HFFc6 (cell line): ENCODE measurements around the gene NKD1. TPM values are rescaled to one million over a fixed set of nuclear protein-coding genes. Genes with fewer than 3 reads are reported as not detected.

Experiments used
- DNase-seq: peaks from one replicate; pipeline ENCODE4 v3.0.0-alpha.2; 2018
- H3K27ac Mint-ChIP-seq: 2 replicates; pipeline ENCODE4 v1.8.0; 2020; ENCODE audit warnings: mild to moderate bottlenecking, mixed read lengths
- H3K27me3 Mint-ChIP-seq: 2 replicates; pipeline ENCODE4 v1.8.0; 2021; ENCODE audit warnings: mild to moderate bottlenecking, moderate library complexity, mixed read lengths; ENCODE audit not compliant: insufficient read depth
- H3K36me3 Mint-ChIP-seq: 2 replicates; pipeline ENCODE4 v1.8.0; 2021; ENCODE audit warnings: low read depth, mixed read lengths
- H3K4me1 Mint-ChIP-seq: 2 replicates; pipeline ENCODE4 v1.8.0; 2020; ENCODE audit warnings: low read depth, mixed read lengths
- H3K4me3 Mint-ChIP-seq: 2 replicates; pipeline ENCODE4 v1.8.0; 2020; ENCODE audit warnings: mild to moderate bottlenecking, moderate library complexity, mixed read lengths
- H3K9me3 Mint-ChIP-seq: 2 replicates; pipeline ENCODE4 v1.8.0; 2020; ENCODE audit warnings: mild to moderate bottlenecking, mixed read lengths
- CTCF ChIP-seq: fragments of 200-600 bp; sonication (generic); IDR thresholded peaks from 2 replicates; pipeline ENCODE4 v1.5.0; 2021; ENCODE audit warnings: antibody characterized with exemption, mild to moderate bottlenecking
- total RNA-seq, 6 experiments: library from RNA; stranded (reverse); fragmentation: NEBNext Ultra II Directional; extraction: Animal tissue kit (Norgen Biotek cat#: 25700); gene quantifications; 2 replicates in 1 of 6; 3 replicates in 5 of 6; pipeline ENCODE4 v1.2.3, GENCODE V29; 2021

The NKD1 gene
- total RNA-seq, 6 experiments from 2014 or later: not detected

GRCh38 chr16:50539822-50540710 lies 8.1 kb upstream of the NKD1 start:
- no peak overlapping the region for H3K4me3 Mint-ChIP-seq
- no peak for TF ChIP-seq CTCF
- H3K4me1 Mint-ChIP-seq: no peaks in the 10 kb centered on the region
- no peaks in the 10 kb centered on the region for H3K9me3 Mint-ChIP-seq
- no peaks in the 10 kb centered on the region for H3K36me3 Mint-ChIP-seq
- H3K27me3 Mint-ChIP-seq: peaks cover 33% of the 10 kb centered on the region
- no peak for DNase-seq
- H3K27ac Mint-ChIP-seq: no peak overlapping the region

- Mint-ChIP-seq H3K4me3 (no peak overlapping the region), H3K4me1 (no peaks in the 10 kb centered on the region), H3K27me3 (peaks cover 38% of the 10 kb centered on the region), H3K36me3 (no peaks in the 10 kb centered on the region), H3K9me3 (no peaks in the 10 kb centered on the region), H3K27ac (no peak overlapping the region)
- TF ChIP-seq CTCF: no peak
- DNase-seq: no peak
Measured at GRCh38 chr16:50540711-50541007, 7.5 kb upstream of the NKD1 start.

- no peak for TF ChIP-seq CTCF
- Mint-ChIP-seq H3K4me3 (no peak overlapping the region), H3K36me3 (no peaks in the 10 kb centered on the region), H3K9me3 (no peaks in the 10 kb centered on the region), H3K27ac (no peak overlapping the region), H3K4me1 (no peaks in the 10 kb centered on the region), H3K27me3 (peaks cover 43% of the 10 kb centered on the region)
- DNase-seq: no peak
Measured at GRCh38 chr16:50542703-50543102, 5.5 kb upstream of the NKD1 start.

GRCh38 chr16:50546125-50546524 lies 2.1 kb upstream of the NKD1 start:
- H3K4me3 Mint-ChIP-seq: no peak overlapping the region
- H3K27me3 Mint-ChIP-seq: peaks cover 48% of the 10 kb centered on the region
- no peak for TF ChIP-seq CTCF
- no peak overlapping the region for H3K27ac Mint-ChIP-seq
- H3K36me3 Mint-ChIP-seq: no peaks in the 10 kb centered on the region
- H3K9me3 Mint-ChIP-seq: no peaks in the 10 kb centered on the region
- no peaks in the 10 kb centered on the region for H3K4me1 Mint-ChIP-seq
- DNase-seq: no peak

- no peaks in the 10 kb centered on the region for H3K9me3 Mint-ChIP-seq
- H3K27ac Mint-ChIP-seq: no peak overlapping the region
- H3K36me3 Mint-ChIP-seq: no peaks in the 10 kb centered on the region
- TF ChIP-seq CTCF: no peak
- peak overlapping the region; percentile 61 for H3K4me3 Mint-ChIP-seq
- DNase-seq: no peak
- H3K4me1 Mint-ChIP-seq: no peaks in the 10 kb centered on the region
- peaks cover 55% of the 10 kb centered on the region for H3K27me3 Mint-ChIP-seq
Measured at GRCh38 chr16:50547340-50548124, 664 bp upstream of the NKD1 start.
